RWPE2 (cell line): ENCODE data around the gene ACOX3.

Source experiments
- ATAC-seq: fragments of 200-7000 bp; cut with Tn5 transposase; 3 replicates; pipeline ENCODE4 v1.9.1; 2021; ENCODE audit warnings: low read depth
- DNase-seq: peaks from one replicate; pipeline ENCODE4 v3.0.0-alpha.2; 2020; ENCODE audit warnings: low spot score
- H3K27ac ChIP-seq: fragments of 450-650 bp; 2 replicates; pipeline ENCODE4 v1.5.1; 2017; ENCODE audit warnings: mild to moderate bottlenecking; ENCODE audit not compliant: poor library complexity, severe bottlenecking
- H3K27me3 ChIP-seq: fragments of 250-450 bp; sonication (Bioruptor Pico); 2 replicates; pipeline ENCODE4 v1.5.1; 2021; ENCODE audit warnings: mild to moderate bottlenecking, moderate library complexity; ENCODE audit not compliant: insufficient read depth, poor library complexity, severe bottlenecking
- H3K36me3 ChIP-seq: fragments of 250-450 bp; sonication (Bioruptor Pico); 2 replicates; pipeline ENCODE4 v1.5.1; 2020; ENCODE audit warnings: low read depth, mild to moderate bottlenecking, moderate library complexity
- H3K4me1 ChIP-seq: fragments of 250-450 bp; sonication (Bioruptor Pico); 2 replicates; pipeline ENCODE4 v1.5.1; 2021; ENCODE audit warnings: mild to moderate bottlenecking, moderate library complexity; ENCODE audit not compliant: insufficient read depth, poor library complexity, severe bottlenecking
- H3K4me3 ChIP-seq: fragments of 250-450 bp; sonication (Bioruptor Pico); 2 replicates; pipeline ENCODE4 v1.5.1; 2021; ENCODE audit warnings: mild to moderate bottlenecking, moderate library complexity; ENCODE audit not compliant: severe bottlenecking
- H3K9me3 ChIP-seq: fragments of 250-450 bp; sonication (Bioruptor Pico); 2 replicates; pipeline ENCODE4 v1.5.1; 2021; ENCODE audit warnings: mild to moderate bottlenecking, moderate library complexity; ENCODE audit not compliant: severe bottlenecking
- TF ChIP-seq, protein P1 (sequence below): fragments of 450-650 bp; IDR thresholded peaks from one replicate; pipeline ENCODE4 v1.5.1; 2017; ENCODE audit warnings: mild to moderate bottlenecking, moderate library complexity; ENCODE audit not compliant: poor library complexity, severe bottlenecking

ACOX3 gene

DNA sequence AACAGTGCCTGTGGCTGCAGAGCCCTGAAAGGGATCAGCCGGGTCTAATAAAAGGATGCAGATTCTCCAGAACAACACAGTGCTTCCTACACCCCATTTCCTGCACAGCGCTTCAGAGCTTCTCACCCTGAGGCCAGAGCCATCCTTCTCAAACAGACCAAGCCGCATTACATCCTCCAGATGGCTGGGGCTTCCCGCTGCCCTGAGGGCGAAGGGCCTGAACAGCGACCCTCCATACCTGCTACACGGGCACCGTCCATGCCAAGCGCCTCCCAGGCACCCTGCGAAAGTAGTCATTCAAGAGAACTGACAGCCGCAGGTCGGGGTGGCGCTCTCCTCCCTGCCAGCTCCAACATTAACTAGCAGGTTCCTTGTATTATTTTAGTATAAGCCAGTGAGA is 36.5 kb downstream of the ACOX3 start:
- DNase-seq (no peak), ATAC-seq (no peak)
- H3K27me3 ChIP-seq, result no peaks in the 10 kb centered on the region
- H3K27ac ChIP-seq, result no peak overlapping the region
- TF ChIP-seq, protein P1, sequence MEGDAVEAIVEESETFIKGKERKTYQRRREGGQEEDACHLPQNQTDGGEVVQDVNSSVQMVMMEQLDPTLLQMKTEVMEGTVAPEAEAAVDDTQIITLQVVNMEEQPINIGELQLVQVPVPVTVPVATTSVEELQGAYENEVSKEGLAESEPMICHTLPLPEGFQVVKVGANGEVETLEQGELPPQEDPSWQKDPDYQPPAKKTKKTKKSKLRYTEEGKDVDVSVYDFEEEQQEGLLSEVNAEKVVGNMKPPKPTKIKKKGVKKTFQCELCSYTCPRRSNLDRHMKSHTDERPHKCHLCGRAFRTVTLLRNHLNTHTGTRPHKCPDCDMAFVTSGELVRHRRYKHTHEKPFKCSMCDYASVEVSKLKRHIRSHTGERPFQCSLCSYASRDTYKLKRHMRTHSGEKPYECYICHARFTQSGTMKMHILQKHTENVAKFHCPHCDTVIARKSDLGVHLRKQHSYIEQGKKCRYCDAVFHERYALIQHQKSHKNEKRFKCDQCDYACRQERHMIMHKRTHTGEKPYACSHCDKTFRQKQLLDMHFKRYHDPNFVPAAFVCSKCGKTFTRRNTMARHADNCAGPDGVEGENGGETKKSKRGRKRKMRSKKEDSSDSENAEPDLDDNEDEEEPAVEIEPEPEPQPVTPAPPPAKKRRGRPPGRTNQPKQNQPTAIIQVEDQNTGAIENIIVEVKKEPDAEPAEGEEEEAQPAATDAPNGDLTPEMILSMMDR, result no peak
- H3K9me3 ChIP-seq, result no peaks in the 10 kb centered on the region
- peaks cover 3% of the 10 kb centered on the region; the same call in 1 of the 2 replicates for H3K36me3 ChIP-seq
- H3K4me1 ChIP-seq, result no peaks in the 10 kb centered on the region
- H3K4me3 ChIP-seq, result no peak overlapping the region

DNA sequence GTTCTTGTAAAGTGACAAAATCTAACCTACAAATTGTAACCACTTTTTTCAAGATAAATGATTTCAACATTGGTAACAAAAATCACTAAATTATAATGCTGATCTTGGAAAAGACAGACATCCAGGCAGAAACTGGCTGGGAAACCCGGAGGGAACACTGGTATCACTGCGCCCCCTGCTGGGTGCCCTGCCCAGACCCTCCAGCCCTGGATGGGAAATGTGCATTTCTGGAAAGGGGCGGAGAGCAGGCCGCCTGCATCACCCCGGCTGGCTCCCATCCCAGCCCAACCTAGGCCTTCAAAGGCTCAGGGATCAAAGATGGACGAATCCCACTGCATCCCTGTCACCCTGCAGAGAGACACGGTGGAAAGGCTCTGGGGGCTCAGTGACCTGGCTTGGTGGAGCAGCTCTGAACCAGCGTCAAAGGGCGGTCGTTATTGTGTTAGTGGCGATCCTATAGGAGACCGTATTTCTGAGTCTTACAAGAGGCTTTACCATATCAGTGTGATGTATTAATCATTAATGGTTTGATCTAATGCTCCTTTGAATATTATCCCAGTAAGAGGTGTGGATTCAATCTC is 37.3 kb downstream of the ACOX3 start:
- peak; percentile 93 for ATAC-seq
- no peak overlapping the region for H3K27ac ChIP-seq

DNA sequence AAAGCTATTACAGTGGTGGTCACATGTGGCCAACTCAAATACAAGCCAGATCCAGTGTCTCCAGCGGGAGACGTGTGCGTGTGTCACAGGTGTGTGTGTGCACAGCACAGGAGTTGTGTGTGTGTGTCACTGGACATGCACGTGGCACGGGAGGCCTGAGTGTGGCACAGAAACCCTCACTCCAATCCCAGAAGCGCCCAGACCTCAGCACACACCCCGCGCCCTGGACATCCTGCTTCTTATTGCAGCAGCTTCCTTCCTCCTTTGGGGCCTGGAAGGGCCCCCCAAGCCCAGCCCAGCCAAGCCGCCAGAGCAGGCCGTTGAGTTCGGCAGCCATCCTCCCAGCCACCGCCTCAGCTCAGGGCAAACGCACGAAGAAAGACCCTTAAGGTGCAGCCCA is 37.9 kb downstream of the ACOX3 start:
- H3K4me1 ChIP-seq, result no peaks in the 10 kb centered on the region
- H3K9me3 ChIP-seq, result no peaks in the 10 kb centered on the region
- no peak overlapping the region for H3K27ac ChIP-seq
- peaks cover 3% of the 10 kb centered on the region; the same call in 1 of the 2 replicates for H3K36me3 ChIP-seq
- no peaks in the 10 kb centered on the region for H3K27me3 ChIP-seq
- DNase-seq (no peak), ATAC-seq (no peak)
- TF ChIP-seq, protein P1, result no peak
- no peak overlapping the region for H3K4me3 ChIP-seq

More for the DNA sequence above, 37.3 kb downstream of the ACOX3 start:
- Histone ChIP-seq H3K27me3 (no peaks in the 10 kb centered on the region), H3K36me3 (peaks cover 3% of the 10 kb centered on the region; the same call in 1 of the 2 replicates), H3K4me3 (no peak overlapping the region), H3K9me3 (no peaks in the 10 kb centered on the region), H3K4me1 (no peaks in the 10 kb centered on the region)
- TF ChIP-seq, protein P1, result peak; percentile 89
- no peak for DNase-seq

DNA sequence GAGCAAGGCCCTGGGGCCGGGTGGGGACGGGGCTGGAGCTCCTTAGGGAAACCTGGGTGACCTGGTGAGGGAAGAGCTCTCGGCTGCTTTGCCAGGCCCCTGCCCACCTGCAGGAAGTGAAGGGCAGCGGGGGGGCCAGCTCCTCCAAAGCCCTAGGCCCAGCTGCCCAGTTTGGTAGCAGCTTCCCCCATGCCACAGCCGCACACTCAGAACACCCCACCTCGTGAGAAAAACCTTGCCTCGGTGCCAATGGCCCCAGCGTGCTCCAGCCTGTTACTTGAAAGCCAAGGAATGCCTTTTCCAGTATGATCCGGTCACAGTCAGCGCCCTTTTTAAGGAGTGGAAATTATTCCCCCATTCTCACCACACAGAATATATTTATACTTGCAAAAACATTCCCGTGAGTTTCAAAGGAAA is 38.3 kb downstream of the ACOX3 start:
- Histone ChIP-seq H3K36me3 (peaks cover 3% of the 10 kb centered on the region; the same call in 1 of the 2 replicates), H3K27ac (no peak overlapping the region), H3K4me3 (no peak overlapping the region), H3K4me1 (no peaks in the 10 kb centered on the region), H3K9me3 (no peaks in the 10 kb centered on the region), H3K27me3 (no peaks in the 10 kb centered on the region)
- TF ChIP-seq, protein P1, result no peak
- DNase-seq (no peak), ATAC-seq (no peak)

DNA sequence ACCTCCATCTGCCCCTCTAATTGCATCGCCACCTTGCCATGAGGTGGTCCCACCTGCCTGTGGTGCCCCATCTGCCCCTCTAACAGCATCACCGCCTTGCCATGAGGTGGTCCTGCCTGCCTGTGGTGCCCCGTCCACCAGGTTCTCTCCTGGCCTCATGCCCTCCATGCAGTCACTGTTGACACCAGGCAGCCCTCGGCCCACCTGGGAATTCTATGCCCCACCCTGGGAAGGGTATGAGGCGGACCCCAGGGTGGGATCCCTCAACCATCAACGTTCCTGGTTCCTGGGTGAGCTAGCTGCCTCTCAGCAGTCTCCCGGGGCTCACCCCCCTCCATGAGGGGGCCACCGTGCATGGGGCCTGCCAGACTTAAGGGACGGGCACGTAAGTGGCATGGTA is 38.9 kb downstream of the ACOX3 start:
- H3K4me3 ChIP-seq, result no peak overlapping the region
- no peaks in the 10 kb centered on the region for H3K4me1 ChIP-seq
- peaks cover 3% of the 10 kb centered on the region; the same call in 1 of the 2 replicates for H3K36me3 ChIP-seq
- H3K9me3 ChIP-seq, result no peaks in the 10 kb centered on the region
- H3K27ac ChIP-seq, result no peak overlapping the region
- H3K27me3 ChIP-seq, result no peaks in the 10 kb centered on the region
- TF ChIP-seq, protein P1, result no peak
- DNase-seq (no peak), ATAC-seq (no peak)
